Measurements from ENCODE around the gene F8A3. TPM values are rescaled to one million over a fixed set of nuclear protein-coding genes. Genes with fewer than 3 reads are reported as not detected.
"Not testable (repeated sequence)": the region's sequence is repeated elsewhere in the genome, so short reads cannot be mapped to it uniquely, and the experiment has no call there.

The F8A3 gene
- 0.04 TPM for polyA plus RNA-seq (2013, experiment 1 of 2)
- polyA plus RNA-seq (2013, experiment 2 of 2) = not detected

GRCh38 chrX:155458471-155458870 lies at the start of gene F8A3:
Gene F8A3 (minus strand): TSS chrX:155458620. CDS start chrX:155458600, 20 bp downstream.
- H2AK5ac ChIP-seq (ENCODE audit: low read length); H3K79me1 ChIP-seq (ENCODE audit: low read length); H3K4ac ChIP-seq (ENCODE audit: low read depth, low read length); H3K27me3 ChIP-seq (ENCODE audit: insufficient read depth, low read length, poor library complexity); H2BK15ac ChIP-seq (replicated peaks; ENCODE audit: low read depth); H4K5ac ChIP-seq (ENCODE audit: low read length); H2BK5ac ChIP-seq (ENCODE audit: low read length); H3K56ac ChIP-seq (ENCODE audit: low read length); H3K4me3 ChIP-seq (ENCODE audit: low read length); DNase-seq; H3K9ac ChIP-seq (ENCODE audit: low read length); H3K23ac ChIP-seq (ENCODE audit: low read length); H4K8ac ChIP-seq (ENCODE audit: low read depth, low read length); H3K36me3 ChIP-seq (ENCODE audit: control insufficient read depth, insufficient read depth, low read length); H2BK120ac ChIP-seq (ENCODE audit: low read depth, low read length); H3K18ac ChIP-seq (ENCODE audit: low read length); H3K4me2 ChIP-seq (ENCODE audit: low read length); H3K27ac ChIP-seq (ENCODE audit: low read depth, low read length); H3K79me2 ChIP-seq (ENCODE audit: control insufficient read depth, insufficient read depth, low read length); H3K4me1 ChIP-seq (ENCODE audit: control insufficient read depth, low read depth, low read length): not testable (repeated sequence)
- WGBS (ENCODE audit: extremely low coverage, insufficient coverage, low lambda C conversion rate) = no CpG with 5 or more reads among the region's 51 CpGs

- no peak overlapping the region for H3K23ac ChIP-seq (ENCODE audit: low read length)
- no peaks in the 10 kb centered on the region for H3K79me2 ChIP-seq (ENCODE audit: control insufficient read depth, insufficient read depth, low read length)
- no peak overlapping the region for H2BK5ac ChIP-seq (ENCODE audit: low read length)
- no peak overlapping the region for H3K18ac ChIP-seq (ENCODE audit: low read length)
- no peaks in the 10 kb centered on the region for H3K27me3 ChIP-seq (ENCODE audit: insufficient read depth, low read length, poor library complexity)
- no peak overlapping the region for H3K27ac ChIP-seq (ENCODE audit: low read depth, low read length)
- H4K8ac ChIP-seq (ENCODE audit: low read depth, low read length) = no peak overlapping the region
- H3K79me1 ChIP-seq (ENCODE audit: low read length) = no peaks in the 10 kb centered on the region
- DNase-seq = no peak
- no peak overlapping the region for H2AK5ac ChIP-seq (ENCODE audit: low read length)
- H3K4me2 ChIP-seq (ENCODE audit: low read length) = no peak overlapping the region
- H3K4ac ChIP-seq (ENCODE audit: low read depth, low read length) = no peak overlapping the region
- H3K56ac ChIP-seq (ENCODE audit: low read length) = no peak overlapping the region
- H3K4me1 ChIP-seq (ENCODE audit: control insufficient read depth, low read depth, low read length) = no peaks in the 10 kb centered on the region
- no peak overlapping the region for H3K9ac ChIP-seq (ENCODE audit: low read length)
- H2BK120ac ChIP-seq (ENCODE audit: low read depth, low read length) = no peak overlapping the region
- no peak overlapping the region for H4K5ac ChIP-seq (ENCODE audit: low read length)
- H3K36me3 ChIP-seq (ENCODE audit: control insufficient read depth, insufficient read depth, low read length) = no peaks in the 10 kb centered on the region
- no peak overlapping the region for H3K4me3 ChIP-seq (ENCODE audit: low read length)
- H2BK15ac ChIP-seq (replicated peaks; ENCODE audit: low read depth) = no peak overlapping the region
Observed at GRCh38 chrX:155505296-155505695, 46.9 kb upstream of the F8A3 start.

- not testable (repeated sequence) for H3K9ac ChIP-seq (ENCODE audit: low read length); H3K79me2 ChIP-seq (ENCODE audit: control insufficient read depth, insufficient read depth, low read length); H4K5ac ChIP-seq (ENCODE audit: low read length); H2BK15ac ChIP-seq (replicated peaks; ENCODE audit: low read depth); H3K4me1 ChIP-seq (ENCODE audit: control insufficient read depth, low read depth, low read length); H3K36me3 ChIP-seq (ENCODE audit: control insufficient read depth, insufficient read depth, low read length); H2AK5ac ChIP-seq (ENCODE audit: low read length); H2BK120ac ChIP-seq (ENCODE audit: low read depth, low read length); H3K79me1 ChIP-seq (ENCODE audit: low read length); H3K23ac ChIP-seq (ENCODE audit: low read length); H3K4me3 ChIP-seq (ENCODE audit: low read length); H3K4ac ChIP-seq (ENCODE audit: low read depth, low read length); H3K4me2 ChIP-seq (ENCODE audit: low read length); H3K56ac ChIP-seq (ENCODE audit: low read length); H4K8ac ChIP-seq (ENCODE audit: low read depth, low read length); H3K27ac ChIP-seq (ENCODE audit: low read depth, low read length); H3K27me3 ChIP-seq (ENCODE audit: insufficient read depth, low read length, poor library complexity); H2BK5ac ChIP-seq (ENCODE audit: low read length); H3K18ac ChIP-seq (ENCODE audit: low read length); DNase-seq
- no CpG with 5 or more reads among the region's 2 CpGs for WGBS (ENCODE audit: extremely low coverage, insufficient coverage, low lambda C conversion rate)
Observed at GRCh38 chrX:155495134-155495533, 36.7 kb upstream of the F8A3 start.

- not testable (repeated sequence) for H2BK120ac ChIP-seq (ENCODE audit: low read depth, low read length); H3K4me3 ChIP-seq (ENCODE audit: low read length); H3K4me1 ChIP-seq (ENCODE audit: control insufficient read depth, low read depth, low read length); H3K79me1 ChIP-seq (ENCODE audit: low read length); DNase-seq; H2BK5ac ChIP-seq (ENCODE audit: low read length); H3K79me2 ChIP-seq (ENCODE audit: control insufficient read depth, insufficient read depth, low read length); H4K5ac ChIP-seq (ENCODE audit: low read length); H3K4ac ChIP-seq (ENCODE audit: low read depth, low read length); H4K8ac ChIP-seq (ENCODE audit: low read depth, low read length); H3K18ac ChIP-seq (ENCODE audit: low read length); H3K27me3 ChIP-seq (ENCODE audit: insufficient read depth, low read length, poor library complexity); H3K36me3 ChIP-seq (ENCODE audit: control insufficient read depth, insufficient read depth, low read length); H3K23ac ChIP-seq (ENCODE audit: low read length); H3K4me2 ChIP-seq (ENCODE audit: low read length); H3K27ac ChIP-seq (ENCODE audit: low read depth, low read length); H3K9ac ChIP-seq (ENCODE audit: low read length); H2AK5ac ChIP-seq (ENCODE audit: low read length); H3K56ac ChIP-seq (ENCODE audit: low read length); H2BK15ac ChIP-seq (replicated peaks; ENCODE audit: low read depth)
- no CpG with 5 or more reads among the region's 3 CpGs for WGBS (ENCODE audit: extremely low coverage, insufficient coverage, low lambda C conversion rate)
Observed at GRCh38 chrX:155491421-155491820, 33.0 kb upstream of the F8A3 start.

- not testable (repeated sequence) for H2BK5ac ChIP-seq (ENCODE audit: low read length); H3K79me1 ChIP-seq (ENCODE audit: low read length); H3K79me2 ChIP-seq (ENCODE audit: control insufficient read depth, insufficient read depth, low read length); H3K4ac ChIP-seq (ENCODE audit: low read depth, low read length); H3K23ac ChIP-seq (ENCODE audit: low read length); DNase-seq; H3K27me3 ChIP-seq (ENCODE audit: insufficient read depth, low read length, poor library complexity); H3K56ac ChIP-seq (ENCODE audit: low read length); H4K8ac ChIP-seq (ENCODE audit: low read depth, low read length); H3K4me1 ChIP-seq (ENCODE audit: control insufficient read depth, low read depth, low read length); H3K27ac ChIP-seq (ENCODE audit: low read depth, low read length); H3K18ac ChIP-seq (ENCODE audit: low read length); H3K36me3 ChIP-seq (ENCODE audit: control insufficient read depth, insufficient read depth, low read length); H4K5ac ChIP-seq (ENCODE audit: low read length); H2BK120ac ChIP-seq (ENCODE audit: low read depth, low read length); H2BK15ac ChIP-seq (replicated peaks; ENCODE audit: low read depth); H3K4me2 ChIP-seq (ENCODE audit: low read length); H3K4me3 ChIP-seq (ENCODE audit: low read length); H3K9ac ChIP-seq (ENCODE audit: low read length); H2AK5ac ChIP-seq (ENCODE audit: low read length)
- no CpG with 5 or more reads among the region's 7 CpGs for WGBS (ENCODE audit: extremely low coverage, insufficient coverage, low lambda C conversion rate)
Observed at GRCh38 chrX:155477136-155477535, 18.7 kb upstream of the F8A3 start.

GRCh38 chrX:155466269-155466938 lies 8.0 kb upstream of the F8A3 start:
- H2BK15ac ChIP-seq (replicated peaks; ENCODE audit: low read depth); H3K9ac ChIP-seq (ENCODE audit: low read length); H3K56ac ChIP-seq (ENCODE audit: low read length); H2AK5ac ChIP-seq (ENCODE audit: low read length); H3K79me2 ChIP-seq (ENCODE audit: control insufficient read depth, insufficient read depth, low read length); H3K4ac ChIP-seq (ENCODE audit: low read depth, low read length); H3K23ac ChIP-seq (ENCODE audit: low read length); H2BK120ac ChIP-seq (ENCODE audit: low read depth, low read length); H3K27me3 ChIP-seq (ENCODE audit: insufficient read depth, low read length, poor library complexity); H3K18ac ChIP-seq (ENCODE audit: low read length); H3K4me1 ChIP-seq (ENCODE audit: control insufficient read depth, low read depth, low read length); H4K5ac ChIP-seq (ENCODE audit: low read length); H3K36me3 ChIP-seq (ENCODE audit: control insufficient read depth, insufficient read depth, low read length); H3K4me2 ChIP-seq (ENCODE audit: low read length); H2BK5ac ChIP-seq (ENCODE audit: low read length); H4K8ac ChIP-seq (ENCODE audit: low read depth, low read length); H3K79me1 ChIP-seq (ENCODE audit: low read length); DNase-seq; H3K27ac ChIP-seq (ENCODE audit: low read depth, low read length); H3K4me3 ChIP-seq (ENCODE audit: low read length): not testable (repeated sequence)
- no CpG with 5 or more reads among the region's 9 CpGs for WGBS (ENCODE audit: extremely low coverage, insufficient coverage, low lambda C conversion rate)
